NCI-H1105 (cell line): ENCODE data around the gene BMP2K.
A peak's percentile ranks its signal among the peaks of the same experiment; 100 is the strongest.
"Not testable (repeated sequence)": the region's sequence is repeated elsewhere in the genome, so short reads cannot be mapped to it uniquely, and the experiment has no call there.

Source experiments
- DNase-seq: peaks from one replicate; lab custom pipeline; 2025; lab: John Stamatoyannopoulos, UW

Gene BMP2K

GRCh38 chr4:78864405-78865024 lies 88.4 kb downstream of the BMP2K start:
- DNase-seq: peak; percentile 42

DNA sequence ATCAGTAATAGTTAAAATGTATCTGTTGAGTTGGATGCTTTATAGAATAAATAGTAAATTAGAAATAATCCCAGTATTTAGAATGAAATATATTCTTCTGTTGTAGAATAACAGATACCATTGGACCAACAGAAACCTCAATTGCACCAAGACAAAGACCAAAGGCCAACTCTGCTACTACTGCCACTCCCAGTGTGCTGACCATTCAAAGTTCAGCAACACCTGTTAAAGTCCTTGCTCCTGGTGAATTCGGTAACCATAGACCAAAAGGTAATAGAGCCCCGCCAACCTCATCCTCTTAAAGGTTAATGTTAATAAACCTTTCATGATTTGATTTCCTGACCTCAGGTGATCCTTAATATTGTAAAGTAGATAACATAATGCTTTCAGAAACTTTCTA lies 89.3 kb downstream of the BMP2K start:
- no peak for DNase-seq

DNA sequence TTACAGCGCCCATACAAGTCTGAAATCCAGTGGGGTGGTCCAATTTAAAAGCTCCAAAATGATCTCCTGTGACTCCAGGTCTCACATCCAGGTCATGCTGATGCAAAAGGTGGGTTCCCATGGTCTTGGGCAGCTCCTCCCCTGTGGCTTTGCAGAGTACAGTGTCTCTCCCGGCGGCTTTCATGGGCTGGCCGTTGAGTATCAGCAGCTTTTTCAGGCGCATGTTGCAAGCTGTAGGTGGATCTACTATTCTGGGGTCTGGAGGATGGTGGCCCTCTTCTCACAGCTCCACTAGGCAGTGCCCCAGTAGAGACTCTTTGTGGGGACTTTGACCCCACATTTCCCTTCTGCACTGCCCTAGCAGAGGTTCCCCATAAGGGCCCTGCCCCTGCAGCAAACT lies 92.6 kb downstream of the BMP2K start:
- DNase-seq: not testable (repeated sequence)

- no peak for DNase-seq
Observed at GRCh38 chr4:78870056-78870455, 93.9 kb downstream of the BMP2K start.

GRCh38 chr4:78876568-78877320 lies 100.6 kb downstream of the BMP2K start:
- no peak for DNase-seq

DNA sequence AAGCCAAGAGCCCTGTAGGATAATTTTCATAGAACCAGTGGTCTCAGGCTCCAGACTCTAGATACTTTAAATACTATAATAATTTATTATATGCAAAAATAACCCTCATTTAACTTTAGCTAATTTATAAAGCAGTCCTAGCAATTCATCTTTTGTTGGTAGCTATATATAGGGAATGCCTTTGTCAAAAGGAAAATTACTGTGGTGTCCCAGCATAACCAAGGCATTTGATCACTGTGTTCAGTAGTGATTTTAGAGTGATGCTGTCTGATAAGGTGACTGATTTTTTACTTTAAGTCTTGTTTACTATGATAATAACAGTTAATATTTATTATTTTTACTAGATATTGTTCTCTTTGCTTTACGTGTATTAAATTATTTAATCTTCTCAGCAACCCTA lies 101.9 kb downstream of the BMP2K start:
- no peak for DNase-seq

GRCh38 chr4:78880874-78881492 lies 104.8 kb downstream of the BMP2K start:
- DNase-seq: no peak

GRCh38 chr4:78885598-78885997 lies 109.4 kb downstream of the BMP2K start:
- no peak for DNase-seq

DNA sequence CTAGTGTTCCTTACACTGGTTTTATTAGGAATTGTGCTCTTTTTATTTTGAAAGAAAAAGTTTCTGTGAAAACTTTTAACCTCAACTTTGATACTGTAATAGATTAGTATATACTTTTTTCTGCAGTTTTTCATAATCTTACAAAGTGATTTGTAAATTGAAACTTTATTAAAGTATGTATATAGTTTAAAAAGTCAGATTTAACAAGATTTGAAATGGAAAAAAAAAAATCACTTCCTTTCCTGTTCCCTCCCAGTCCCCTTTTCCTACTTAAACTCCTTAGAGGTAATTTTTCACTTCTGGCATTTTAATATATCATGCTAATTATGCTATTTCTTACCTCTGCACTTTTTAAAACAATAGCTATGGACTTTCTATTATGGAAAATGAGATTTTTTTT lies 113.8 kb downstream of the BMP2K start:
- no peak for DNase-seq

DNA sequence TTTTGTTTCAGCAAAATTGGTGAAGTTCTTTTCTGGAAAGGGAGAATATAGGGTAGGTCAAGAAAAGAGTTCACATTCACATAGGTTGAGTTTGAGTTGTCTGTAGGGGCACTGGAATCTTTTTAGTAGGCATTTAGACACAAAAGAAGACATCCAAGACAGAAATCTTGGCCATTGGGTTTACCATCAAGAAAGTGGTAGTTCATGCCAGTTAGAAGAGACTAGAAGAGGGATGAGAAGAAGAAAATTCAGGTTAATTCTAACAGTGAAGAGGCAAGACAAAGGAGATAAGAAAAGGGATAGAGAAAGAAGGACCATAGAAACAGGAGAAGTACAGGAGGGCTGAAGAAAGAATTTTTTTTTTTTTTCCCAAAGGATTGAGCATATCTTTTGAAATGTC lies 123.2 kb downstream of the BMP2K start:
- no peak for DNase-seq

- no peak for DNase-seq
Observed at GRCh38 chr4:78901882-78902281, 125.7 kb downstream of the BMP2K start.

GRCh38 chr4:78902298-78902697 lies 126.1 kb downstream of the BMP2K start:
- no peak for DNase-seq

- no peak for DNase-seq
Observed at GRCh38 chr4:78904143-78904542, 128.0 kb downstream of the BMP2K start.

GRCh38 chr4:78907638-78908037 lies 131.5 kb downstream of the BMP2K start:
- no peak for DNase-seq

- not testable (repeated sequence) for DNase-seq
Observed at GRCh38 chr4:78908974-78909373, 132.8 kb downstream of the BMP2K start.

DNA sequence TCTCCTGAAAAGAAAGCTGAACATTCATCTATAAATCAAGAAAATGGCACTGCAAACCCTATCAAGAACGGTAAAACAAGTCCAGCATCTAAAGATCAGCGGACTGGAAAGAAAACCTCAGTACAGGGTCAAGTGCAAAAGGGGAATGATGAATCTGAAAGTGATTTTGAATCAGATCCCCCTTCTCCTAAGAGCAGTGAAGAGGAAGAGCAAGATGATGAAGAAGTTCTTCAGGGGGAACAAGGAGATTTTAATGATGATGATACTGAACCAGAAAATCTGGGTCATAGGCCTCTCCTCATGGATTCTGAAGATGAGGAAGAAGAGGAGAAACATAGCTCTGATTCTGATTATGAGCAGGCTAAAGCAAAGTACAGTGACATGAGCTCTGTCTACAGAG lies 134.5 kb downstream of the BMP2K start:
- no peak for DNase-seq

- DNase-seq: no peak
Observed at GRCh38 chr4:78922207-78922606, 146.1 kb downstream of the BMP2K start.

- no peak for DNase-seq
Observed at GRCh38 chr4:78923464-78924312, 147.5 kb downstream of the BMP2K start.

DNA sequence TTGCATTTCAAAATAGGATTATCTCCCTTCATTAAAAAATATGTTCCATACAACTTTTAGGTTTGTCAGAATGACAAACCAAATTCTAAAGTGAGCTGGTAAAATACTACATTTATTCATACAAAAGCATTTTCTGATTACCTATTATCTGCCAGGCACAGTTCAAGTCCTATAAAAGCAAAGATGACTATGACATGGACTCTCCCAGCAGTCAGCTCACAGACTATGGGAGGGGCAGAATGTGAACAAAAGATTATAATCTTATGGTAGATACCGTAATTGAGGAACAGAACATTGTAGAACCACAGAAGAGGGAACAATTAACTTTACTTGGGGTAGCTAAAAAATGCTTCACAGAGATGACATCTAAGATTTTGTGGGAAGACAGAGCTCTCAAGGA lies 150.7 kb downstream of the BMP2K start:
- DNase-seq: no peak

GRCh38 chr4:78928835-78929234 lies 152.7 kb downstream of the BMP2K start:
- no peak for DNase-seq

DNA sequence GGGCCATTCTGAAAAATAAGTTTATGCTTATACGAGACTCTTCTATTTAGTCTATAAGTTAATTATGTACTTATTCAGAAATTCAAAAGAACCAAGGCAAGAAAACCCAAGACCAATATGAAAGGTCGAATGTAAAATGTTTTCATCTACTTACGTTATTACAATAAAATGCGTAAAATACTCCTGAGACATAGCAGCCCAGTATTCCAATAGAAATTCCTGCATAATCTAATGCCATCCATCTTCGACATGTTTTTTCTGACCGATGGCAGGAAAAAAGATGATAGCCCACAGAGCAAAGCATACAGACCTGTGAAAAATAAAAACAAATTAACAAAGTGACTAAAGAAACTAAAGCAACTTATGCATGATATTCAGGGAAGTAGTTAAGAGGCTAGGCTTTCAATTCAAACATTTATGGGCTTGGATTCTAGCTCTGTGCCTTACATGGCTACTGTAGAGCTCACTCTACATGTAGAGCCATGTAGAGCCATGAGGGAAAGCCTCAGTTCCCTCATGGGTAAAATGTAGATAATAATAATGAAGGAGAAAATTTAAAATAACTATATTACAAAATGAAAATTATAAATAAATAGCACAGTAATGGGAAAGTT lies 154.0 kb downstream of the BMP2K start:
- no peak for DNase-seq

- DNase-seq: no peak
Observed at GRCh38 chr4:78936989-78937388, 160.8 kb downstream of the BMP2K start.
